GM12878 (cell line): ENCODE results near the gene BFSP2. TPM values are rescaled to one million over a fixed set of nuclear protein-coding genes. Genes with fewer than 3 reads are reported as not detected.

ENCODE experiments used
- ATAC-seq: fragments of 200-7000 bp; cut with Tn5 transposase; 3 replicates; pipeline ENCODE4 v1.9.1; 2020; ENCODE audit warnings: mild to moderate bottlenecking, moderate library complexity
- BruUV-seq: library from RNA; stranded (reverse); fragments of 400-500 nt; replicated peaks from 2 replicates; lab custom pipeline; 2021; lab: Mats Ljungman, UMichigan
- CTCF ChIA-PET: fragments of 300-600 bp; sonication (Branson Sonifier 250); formaldehyde crosslinking; extraction: SDS; loops from one replicate; lab custom pipeline; 2021; ENCODE audit warnings: inconsistent platforms; lab: Yijun Ruan, JAX
- POLR2A ChIA-PET: fragments of 350-600 bp; formaldehyde crosslinking; extraction: SDS; loops from one replicate; lab custom pipeline; 2021; ENCODE audit warnings: inconsistent platforms; lab: Charles Lee
- RAD21 ChIA-PET: fragments of 300-600 bp; sonication (Branson Sonifier 250); formaldehyde crosslinking; loops from one replicate; lab custom pipeline; 2023; ENCODE audit warnings: antibody characterized with exemption; ENCODE audit not compliant: unreplicated experiment; lab: Charles Lee
- SMC1A ChIA-PET: fragments of 300-600 bp; sonication (Branson Sonifier 250); formaldehyde crosslinking; loops from one replicate; lab custom pipeline; 2023; ENCODE audit not compliant: unreplicated experiment, uncharacterized antibody; lab: Charles Lee
- DNase-seq: peaks from one replicate; pipeline ENCODE4 v3.0.0-alpha.2; 2011; ENCODE audit warnings: low read depth, low spot score
- FAIRE-seq: peaks from 3 replicates; lab custom pipeline; 2011; peaks lifted over from hg19 to GRCh38; lab: Jason Lieb, UNC
- H2AFZ ChIP-seq: 2 replicates; pipeline ENCODE4 v1.6.0; 2011; ENCODE audit warnings: low read depth, low read length, control low read depth; ENCODE audit not compliant: control insufficient read depth
- H3K27ac ChIP-seq: 2 replicates; pipeline ENCODE4 v1.5.1; 2011; ENCODE audit warnings: control low read depth; ENCODE audit not compliant: control insufficient read depth, insufficient read depth
- H3K27me3 ChIP-seq, 2 experiments: replicated peaks in 1 of 2; 2 replicates each; pipeline versions ENCODE4 v1.6.0 to v1.6.1; 2011; ENCODE audit warnings: low read length in 1 of 2; ENCODE audit not compliant: control insufficient read depth in 2 of 2, insufficient read depth in 2 of 2
- H3K36me3 ChIP-seq, 2 experiments: 2 replicates each; pipeline ENCODE4 v1.5.1; 2011; ENCODE audit warnings: low read length in 1 of 2; ENCODE audit not compliant: control insufficient read depth in 2 of 2, insufficient read depth in 2 of 2
- H3K4me1 ChIP-seq: 2 replicates; pipeline ENCODE4 v1.6.1; 2011; ENCODE audit warnings: mild to moderate bottlenecking, low read length, moderate library complexity, mixed read lengths; ENCODE audit not compliant: control insufficient read depth, insufficient read depth
- H3K4me2 ChIP-seq: 2 replicates; pipeline ENCODE4 v1.6.0; 2011; ENCODE audit warnings: control low read depth; ENCODE audit not compliant: control insufficient read depth, insufficient read depth
- H3K4me3 ChIP-seq: fragments of 200-600 bp; sonication (generic); 2 replicates; pipeline ENCODE4 v1.5.1; 2016
- H3K79me2 ChIP-seq: 2 replicates; pipeline ENCODE4 v1.6.0; 2011; ENCODE audit warnings: low read length; ENCODE audit not compliant: control insufficient read depth, insufficient read depth
- H3K9ac ChIP-seq: 2 replicates; pipeline ENCODE4 v1.8.0; 2011; ENCODE audit warnings: low read length, control low read depth, mixed read lengths; ENCODE audit not compliant: control insufficient read depth, insufficient read depth
- H3K9me3 ChIP-seq: replicated peaks from 3 replicates; pipeline ENCODE4 v1.5.1; 2011; ENCODE audit warnings: mild to moderate bottlenecking, low read length; ENCODE audit not compliant: control insufficient read depth, insufficient read depth
- H4K20me1 ChIP-seq: 2 replicates; pipeline ENCODE4 v1.6.0; 2011; ENCODE audit not compliant: control insufficient read depth, insufficient read depth
- ATF7 ChIP-seq: fragments of 450-650 bp; IDR thresholded peaks from 2 replicates; pipeline ENCODE4 v1.6.1; 2016; ENCODE audit warnings: low read depth, mild to moderate bottlenecking
- BCL11A ChIP-seq: IDR thresholded peaks from 2 replicates; pipeline ENCODE4 v1.6.1; 2011; ENCODE audit warnings: low read depth, low read length
- CBX5 ChIP-seq: sonication (generic); IDR thresholded peaks from 2 replicates; pipeline ENCODE4 v1.6.1; 2016; ENCODE audit warnings: low read depth, moderate library complexity, mild to moderate bottlenecking, inconsistent platforms
- E2F8 ChIP-seq: fragments of 450-650 bp; IDR thresholded peaks from 2 replicates; pipeline ENCODE4 v1.6.1; 2018; ENCODE audit warnings: mild to moderate bottlenecking, low read depth, moderate library complexity; ENCODE audit not compliant: partially characterized antibody
- ELK1 ChIP-seq: IDR thresholded peaks from 2 replicates; pipeline ENCODE4 v1.6.1; 2012; ENCODE audit warnings: low read depth, low read length, improper control_type of control experiment
- ETV6 ChIP-seq, 2 experiments: fragments of 450-650 bp in 1 of 2; IDR thresholded peaks in 1 of 2; conservative IDR thresholded peaks in 1 of 2; 2 replicates each; pipeline ENCODE4 v1.6.1; 2014; ENCODE audit warnings: antibody characterized with exemption in 1 of 2, borderline replicate concordance in 1 of 2, low read depth in 1 of 2, mild to moderate bottlenecking in 1 of 2, moderate library complexity in 1 of 2
- GATAD2B ChIP-seq: fragments of 450-650 bp; conservative IDR thresholded peaks from 2 replicates; pipeline ENCODE4 v1.6.1; 2017; ENCODE audit warnings: low read depth, mild to moderate bottlenecking, moderate library complexity
- HDGF ChIP-seq: fragments of 450-650 bp; IDR thresholded peaks from 2 replicates; pipeline ENCODE4 v1.6.1; 2016; ENCODE audit warnings: antibody characterized with exemption
- STAT1 ChIP-seq: fragments of 450-650 bp; conservative IDR thresholded peaks from 2 replicates; pipeline ENCODE4 v1.6.1; 2014; ENCODE audit warnings: antibody characterized with exemption, mild to moderate bottlenecking
- ZBTB33 ChIP-seq: fragments of 450-650 bp; IDR thresholded peaks from 2 replicates; pipeline ENCODE4 v1.6.1; 2017; ENCODE audit warnings: mild to moderate bottlenecking
- in situ Hi-C: fragments of 300-500 bp; cut with MboI; formaldehyde crosslinking; loops from 9 replicates; pipeline ENCODE4 v1.14.3; 2018; ENCODE audit warnings: mixed read lengths
- intact Hi-C: fragments of 100-400 bp; cut with micrococcal nuclease; formaldehyde crosslinking; loops from one replicate; pipeline ENCODE4 v1.14.2; 2022; ENCODE audit not compliant: unreplicated experiment
- polyA plus RNA-seq, 11 experiments: library from polyadenylated mRNA; depleted of rRNA in 4 of 11; unstranded in 6 of 11; stranded (reverse) in 5 of 11; fragments of >200 nt; fragmentation: Nextera tagmentation in 4 of 11; fragmentation: Illumina TruSeq in 1 of 11; extraction: Ambion mirVana in 4 of 11; extraction: Trizol in 1 of 11; gene quantifications; 1 replicate in 1 of 11; 2 replicates in 10 of 11; pipeline versions ENCODE4 v1.2.1 to v1.2.3, GENCODE V29; 2011 to 2016; ENCODE audit warnings: inconsistent platforms in 2 of 11, missing spikeins in 2 of 11, low read depth in 1 of 11
- total RNA-seq, 4 experiments: library from RNA; depleted of rRNA in 3 of 4; stranded (reverse); fragments of >200 nt in 3 of 4; fragmentation: Illumina TruSeq in 1 of 4; extraction: Trizol in 1 of 4; gene quantifications; 2 replicates each; pipeline versions ENCODE4 v1.2.1 to v1.2.3, GENCODE V29; 2013 to 2021

Gene BFSP2
- total and polyA plus RNA-seq, 10 of the 15 experiments (the other 5 are each of a cell fraction or from before 2014, with no cell fraction given) = 1.5 to 20.4 (median 7.3) TPM

- no peak for TF ChIP-seq ZBTB33
- TF ChIP-seq, all 136 proteins: peak for 40
Observed at GRCh38 chr3:133506215-133506901, 106.5 kb downstream of the BFSP2 start (continued).

GRCh38 chr3:133509488-133509887 is 109.6 kb downstream of the BFSP2 start:
- ATAC-seq = no peak
- no peak overlapping the region for H2AFZ ChIP-seq
- BruUV-seq = no TSS peak
- no peak overlapping the region for H3K27ac ChIP-seq
- no peak overlapping the region for H3K4me3 ChIP-seq
- no peak overlapping the region for H3K4me2 ChIP-seq
- peaks cover 18% of the 10 kb centered on the region for H3K4me1 ChIP-seq
- H3K79me2 ChIP-seq = no peaks in the 10 kb centered on the region
- H3K9me3 ChIP-seq = no peaks in the 10 kb centered on the region
- FAIRE-seq = no peak
- ChIA-PET POLR2A (no interaction called here), CTCF (no interaction called here), SMC1A (interaction anchor here (0.9 to 11.4 kb wide), 6 partner anchors 11 to 50 kb away, joined by 3 to 76 read pairs (median 3); no protein-coding TSS in a partner anchor), RAD21 (interaction anchor here (1.4 kb wide), 1 partner anchor 68 kb away, joined by 3 read pairs; no protein-coding TSS in a partner anchor)
- H3K9ac ChIP-seq = no peak overlapping the region
- intact Hi-C loops (no loop called here), in situ Hi-C loops (no loop called here)
- no peaks in the 10 kb centered on the region for H3K27me3 ChIP-seq
- DNase-seq = no peak
- H3K36me3 ChIP-seq = no peaks in the 10 kb centered on the region
- H4K20me1 ChIP-seq = no peaks in the 10 kb centered on the region
- TF ChIP-seq CBX5 (no peak), ATF7 (no peak), HDGF (no peak), ELK1 (no peak), ETV6 (conservative IDR thresholded peaks at IDR 0.05 in 1 of 2, IDR thresholded peaks at IDR 0.05 in 1 of 2; ENCODE audit: borderline replicate concordance in 1 of 2, low read depth in 1 of 2) (no peak), BCL11A (no peak), GATAD2B (no peak), E2F8 (no peak), STAT1 (no peak)
